SU-DHL-6 (cell line): Measurements from ENCODE around the gene RAD51C.

Source experiments
- H2AFZ ChIP-seq: fragments of 200-600 bp; sonication (generic); 2 replicates; pipeline ENCODE4 v1.6.1; 2014; ENCODE audit warnings: low read depth, mild to moderate bottlenecking, moderate library complexity, mixed read lengths, antibody characterized with exemption, low read length; ENCODE audit not compliant: severe bottlenecking
- H3F3A ChIP-seq: fragments of 200-600 bp; shearing (Covaris generic); 2 replicates; pipeline ENCODE4 v1.6.0; 2016; ENCODE audit warnings: antibody characterized with exemption, mild to moderate bottlenecking; ENCODE audit not compliant: insufficient read depth
- H3K27ac ChIP-seq: fragments of 200-600 bp; sonication (generic); 2 replicates; pipeline ENCODE4 v1.5.1; 2016; ENCODE audit warnings: low read depth, mild to moderate bottlenecking, low read length, moderate library complexity, mixed read lengths
- H3K27me3 ChIP-seq: fragments of 200-600 bp; sonication (generic), shearing (Covaris generic); 2 replicates; pipeline ENCODE4 v1.6.0; 2014; ENCODE audit warnings: mild to moderate bottlenecking, low read length
- H3K36me3 ChIP-seq: fragments of 200-600 bp; sonication (generic); 2 replicates; pipeline ENCODE4 v1.6.1; 2014; ENCODE audit warnings: mild to moderate bottlenecking, low read length, mixed read lengths
- H3K4me2 ChIP-seq: fragments of 300-600, 200-600 bp; shearing (Covaris generic), sonication (generic); 2 replicates; pipeline ENCODE4 v1.6.0; 2014; ENCODE audit warnings: low read length, low read depth, mild to moderate bottlenecking; ENCODE audit not compliant: poor library complexity, severe bottlenecking
- H3K4me3 ChIP-seq: fragments of 200-600 bp; sonication (generic); 2 replicates; pipeline ENCODE4 v1.5.1; 2014; ENCODE audit warnings: antibody characterized with exemption, low read length, mild to moderate bottlenecking, mixed read lengths; ENCODE audit not compliant: insufficient read depth, poor library complexity, severe bottlenecking
- H3K79me2 ChIP-seq: fragments of 200-600 bp; sonication (generic); 2 replicates; pipeline ENCODE4 v1.6.1; 2014; ENCODE audit warnings: mild to moderate bottlenecking, low read length, moderate library complexity; ENCODE audit not compliant: insufficient read depth
- H3K9ac ChIP-seq: fragments of 200-600 bp; sonication (generic); 2 replicates; pipeline ENCODE4 v1.7.0; 2014; ENCODE audit warnings: mild to moderate bottlenecking, low read length
- H3K9me2 ChIP-seq: fragments of 200-600 bp; sonication (generic); replicated peaks from 2 replicates; pipeline ENCODE4 v1.6.1; 2014; ENCODE audit warnings: low read length; ENCODE audit not compliant: insufficient read depth
- H3K9me3 ChIP-seq: fragments of 200-600 bp; sonication (generic); 2 replicates; pipeline ENCODE4 v1.6.1; 2014; ENCODE audit warnings: low read length, mixed read lengths; ENCODE audit not compliant: insufficient read depth
- H4K20me1 ChIP-seq: fragments of 200-600 bp; sonication (generic); 2 replicates; pipeline ENCODE4 v1.6.1; 2014; ENCODE audit warnings: low read depth, mild to moderate bottlenecking, antibody characterized with exemption, low read length, moderate library complexity, mixed read lengths
- CTCF ChIP-seq: fragments of 200-600 bp; sonication (generic); IDR thresholded peaks from one replicate; pipeline ENCODE4 v1.5.1; 2017; ENCODE audit warnings: antibody characterized with exemption, mild to moderate bottlenecking, low read length, moderate library complexity; ENCODE audit not compliant: insufficient read depth, poor library complexity, severe bottlenecking
- EZH2phosphoT487 ChIP-seq: fragments of 200-600 bp; sonication (generic), shearing (Covaris generic); conservative IDR thresholded peaks from 2 replicates; pipeline ENCODE4 v1.6.1; 2018; ENCODE audit warnings: mild to moderate bottlenecking, antibody characterized with exemption, low read length, moderate library complexity, mixed read lengths

RAD51C gene

GRCh38 chr17:58783380-58783779 lies 91.0 kb downstream of the RAD51C start:
- Histone ChIP-seq H3K9ac (no peak overlapping the region), H3K79me2 (no peaks in the 10 kb centered on the region), H3F3A (no peaks in the 10 kb centered on the region), H4K20me1 (no peaks in the 10 kb centered on the region), H3K36me3 (no peaks in the 10 kb centered on the region), H2AFZ (no peak overlapping the region), H3K27ac (no peak overlapping the region), H3K4me2 (no peak overlapping the region), H3K9me3 (no peaks in the 10 kb centered on the region), H3K27me3 (no peaks in the 10 kb centered on the region), H3K4me3 (no peak overlapping the region), H3K9me2 (no peaks in the 10 kb centered on the region)
- no peak for TF ChIP-seq CTCF

GRCh38 chr17:58785097-58785496 lies 92.7 kb downstream of the RAD51C start:
- no peak for TF ChIP-seq CTCF
- TF ChIP-seq EZH2phosphoT487: no peak
- no peak overlapping the region for H3K4me3 ChIP-seq

More at GRCh38 chr17:58785097-58785496, 92.7 kb downstream of the RAD51C start:
- no peaks in the 10 kb centered on the region for H3F3A ChIP-seq
- no peaks in the 10 kb centered on the region for H3K36me3 ChIP-seq
- H3K9me3 ChIP-seq: no peaks in the 10 kb centered on the region
- no peak overlapping the region for H2AFZ ChIP-seq
- H4K20me1 ChIP-seq: no peaks in the 10 kb centered on the region
- H3K9me2 ChIP-seq: no peaks in the 10 kb centered on the region
- no peaks in the 10 kb centered on the region for H3K79me2 ChIP-seq
- H3K4me2 ChIP-seq: no peak overlapping the region
- no peak overlapping the region for H3K27ac ChIP-seq
- H3K27me3 ChIP-seq: no peaks in the 10 kb centered on the region
- H3K9ac ChIP-seq: no peak overlapping the region
